HTERT RPE-1 (cell line): Measurements from ENCODE around the gene NXT1.

Experiments
- in situ Hi-C: fragments of 300-500 bp; cut with MboI; formaldehyde crosslinking; loops from 4 replicates; pipeline ENCODE4 v1.14.3; 2020; ENCODE audit warnings: low sequenced_read_pairs

The NXT1 gene

GRCh38 chr20:23358923-23359593 lies 8.5 kb downstream of the NXT1 start:
- in situ Hi-C loops: no loop called here

DNA sequence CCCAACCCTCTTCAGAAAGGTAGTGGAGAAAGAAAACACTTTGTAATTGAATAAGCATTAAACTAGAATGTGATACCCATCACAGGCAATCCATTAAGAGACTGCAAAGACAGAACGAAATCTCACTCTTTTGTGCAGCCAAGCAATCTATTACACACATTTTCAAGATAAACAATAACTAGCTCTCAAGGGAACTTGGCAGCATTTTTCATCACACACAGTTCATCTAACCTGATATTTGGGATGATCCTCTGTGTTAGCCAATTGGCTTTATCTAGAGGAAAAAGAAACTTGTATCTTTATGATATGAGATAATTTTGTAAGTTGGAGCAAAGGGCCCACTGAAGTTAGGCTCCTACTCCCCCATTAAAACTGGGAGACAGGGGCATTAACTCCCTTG lies 9.9 kb downstream of the NXT1 start:
- in situ Hi-C loops: no loop called here

DNA sequence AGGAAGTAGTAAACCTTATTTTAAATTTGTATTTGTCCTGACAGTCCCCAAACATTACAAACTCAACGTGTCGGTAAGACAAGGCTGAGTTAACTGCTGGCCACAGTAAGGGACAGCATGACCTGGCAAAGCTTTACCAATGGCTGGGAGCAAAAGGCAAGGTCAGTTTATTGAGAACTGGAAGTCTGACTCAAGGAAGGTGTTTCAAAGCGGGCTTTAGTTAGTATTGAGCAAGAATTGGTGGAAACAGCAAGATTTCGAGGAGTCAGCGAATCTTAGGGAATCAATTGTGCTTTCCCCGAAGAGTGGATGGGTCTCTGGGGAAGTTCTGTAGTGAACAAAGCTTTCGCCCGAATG lies 10.5 kb downstream of the NXT1 start:
- in situ Hi-C loops: no loop called here

DNA sequence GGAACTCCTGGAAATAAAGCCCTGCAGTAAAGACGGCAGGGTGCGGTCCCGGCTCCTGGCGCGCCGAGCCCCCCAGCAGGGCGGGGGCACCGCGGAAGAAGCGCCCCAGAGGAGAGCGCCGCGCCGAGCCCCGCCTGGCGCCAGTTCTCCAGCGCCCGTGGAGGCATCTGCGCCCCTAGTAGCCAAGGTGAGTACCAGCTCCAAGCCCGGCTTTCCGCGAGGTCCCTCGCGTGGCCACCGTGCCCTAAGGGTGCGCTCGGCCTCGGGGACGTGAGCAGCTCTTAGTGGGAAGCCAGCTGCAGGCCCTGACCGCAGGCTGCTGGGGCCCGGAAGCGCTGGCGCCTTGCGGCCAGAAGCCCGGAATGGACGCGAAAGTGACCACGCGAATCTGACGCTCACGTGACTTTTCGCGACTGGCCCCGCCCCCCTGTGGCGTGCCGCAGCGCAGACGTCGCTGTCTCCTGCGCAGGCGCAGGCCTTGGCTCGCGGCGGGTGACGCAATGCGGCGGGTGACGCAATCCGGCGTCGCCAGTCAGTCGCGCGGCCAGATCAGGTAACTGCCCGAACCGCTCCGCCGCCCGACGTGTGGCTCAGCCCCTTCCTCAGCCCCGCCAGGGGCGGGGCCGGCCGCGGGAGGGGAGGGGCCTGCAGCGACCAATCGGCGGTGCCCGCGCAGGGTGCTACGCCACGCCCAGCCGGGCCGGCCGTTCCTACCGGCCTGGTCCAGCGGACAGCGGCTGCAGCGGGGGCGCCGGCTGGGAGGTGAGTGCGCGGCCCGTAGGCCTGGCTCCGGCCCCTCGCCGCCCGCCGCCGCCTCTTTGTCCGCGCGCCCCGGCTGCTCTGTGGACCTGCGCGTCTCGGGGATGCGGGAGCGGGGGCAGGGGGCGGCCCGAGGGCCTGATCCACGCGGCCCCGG lies 11.1 kb downstream of the NXT1 start, which contains the start of gene GZF1:
Gene GZF1 (plus strand): TSS at position 707 of the 916 bp plus-strand sequence. CDS start 2,202 bp downstream, outside the sequence.
- in situ Hi-C loops: no loop called here

DNA sequence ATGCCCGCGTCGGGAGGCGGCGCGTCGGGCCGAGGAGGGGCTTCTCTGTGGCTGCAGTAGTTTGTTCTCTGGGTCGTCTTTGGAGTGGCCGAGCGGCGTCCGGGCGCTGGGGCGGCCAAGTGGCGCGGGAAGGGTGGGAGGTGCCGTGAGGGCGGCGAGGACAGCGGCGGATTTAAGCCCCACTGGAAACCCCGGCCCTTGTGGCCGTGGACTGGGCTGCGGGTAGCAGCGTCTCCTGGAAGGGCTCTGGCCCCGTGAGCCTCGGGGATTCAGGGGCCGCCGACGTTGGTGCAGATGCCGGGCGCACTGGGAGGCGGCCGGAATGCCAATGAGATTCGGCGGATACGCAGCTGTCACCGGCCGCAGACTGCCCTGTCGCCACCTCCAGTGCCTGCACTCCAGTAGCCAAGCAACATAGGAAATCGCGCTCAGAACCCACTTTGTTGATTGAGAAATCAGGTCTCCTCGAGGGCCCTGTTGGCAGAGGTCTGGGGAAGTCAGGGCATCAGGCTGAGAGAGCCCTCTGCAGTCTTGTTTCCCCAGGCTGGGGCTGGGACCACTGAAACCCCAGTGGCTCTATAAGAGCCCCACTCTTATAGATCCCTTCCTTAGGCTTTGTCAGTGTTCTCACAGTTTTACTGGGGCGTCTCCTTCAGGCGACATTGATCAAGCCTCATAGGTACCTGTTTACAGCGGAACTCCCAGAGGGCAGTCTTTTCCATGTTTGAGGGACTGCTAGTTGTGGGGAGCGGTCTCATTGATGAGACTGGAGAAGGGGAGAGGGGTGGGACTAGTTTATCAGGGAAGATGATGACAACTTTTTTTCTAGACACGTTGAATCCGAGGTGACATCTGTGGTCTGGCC lies 12.0 kb downstream of the NXT1 start:
- in situ Hi-C loops: no loop called here

GRCh38 chr20:23363257-23363649 lies 12.7 kb downstream of the NXT1 start:
- in situ Hi-C loops: no loop called here

DNA sequence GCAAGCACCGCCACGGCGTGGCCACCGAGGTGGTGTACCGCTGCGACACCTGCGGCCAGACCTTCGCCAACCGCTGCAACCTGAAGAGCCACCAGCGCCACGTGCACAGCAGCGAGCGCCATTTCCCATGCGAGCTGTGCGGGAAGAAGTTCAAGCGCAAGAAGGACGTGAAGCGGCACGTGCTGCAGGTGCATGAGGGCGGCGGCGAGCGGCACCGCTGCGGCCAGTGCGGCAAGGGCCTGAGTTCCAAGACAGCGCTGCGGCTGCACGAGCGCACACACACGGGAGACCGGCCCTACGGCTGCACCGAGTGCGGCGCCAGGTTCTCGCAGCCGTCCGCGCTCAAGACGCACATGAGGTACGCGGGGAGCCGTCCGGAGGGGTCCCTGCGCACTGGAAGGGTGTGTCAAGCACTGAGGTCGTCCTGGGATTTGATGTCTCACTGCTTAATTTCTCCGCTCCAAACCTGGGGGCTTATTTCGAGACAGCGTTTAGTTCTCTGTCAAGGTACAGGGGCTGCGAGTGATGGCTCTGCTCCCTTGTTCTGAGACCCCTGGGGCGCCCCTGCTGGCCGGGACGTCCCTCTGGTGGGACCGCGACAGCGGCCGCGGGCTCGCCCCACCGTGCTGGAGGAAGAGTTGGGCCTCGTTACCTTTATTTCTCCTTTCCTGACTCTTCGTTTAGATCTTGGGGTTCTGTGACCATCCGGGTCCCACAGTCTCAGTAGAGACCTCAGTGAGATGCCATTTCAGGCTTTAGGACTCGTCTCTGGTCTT lies 15.0 kb downstream of the NXT1 start:
- in situ Hi-C loops: no loop called here

- in situ Hi-C loops: no loop called here
Measured at GRCh38 chr20:23366384-23366783, 15.8 kb downstream of the NXT1 start.

GRCh38 chr20:23367770-23368169 lies 17.2 kb downstream of the NXT1 start:
- in situ Hi-C loops: no loop called here

DNA sequence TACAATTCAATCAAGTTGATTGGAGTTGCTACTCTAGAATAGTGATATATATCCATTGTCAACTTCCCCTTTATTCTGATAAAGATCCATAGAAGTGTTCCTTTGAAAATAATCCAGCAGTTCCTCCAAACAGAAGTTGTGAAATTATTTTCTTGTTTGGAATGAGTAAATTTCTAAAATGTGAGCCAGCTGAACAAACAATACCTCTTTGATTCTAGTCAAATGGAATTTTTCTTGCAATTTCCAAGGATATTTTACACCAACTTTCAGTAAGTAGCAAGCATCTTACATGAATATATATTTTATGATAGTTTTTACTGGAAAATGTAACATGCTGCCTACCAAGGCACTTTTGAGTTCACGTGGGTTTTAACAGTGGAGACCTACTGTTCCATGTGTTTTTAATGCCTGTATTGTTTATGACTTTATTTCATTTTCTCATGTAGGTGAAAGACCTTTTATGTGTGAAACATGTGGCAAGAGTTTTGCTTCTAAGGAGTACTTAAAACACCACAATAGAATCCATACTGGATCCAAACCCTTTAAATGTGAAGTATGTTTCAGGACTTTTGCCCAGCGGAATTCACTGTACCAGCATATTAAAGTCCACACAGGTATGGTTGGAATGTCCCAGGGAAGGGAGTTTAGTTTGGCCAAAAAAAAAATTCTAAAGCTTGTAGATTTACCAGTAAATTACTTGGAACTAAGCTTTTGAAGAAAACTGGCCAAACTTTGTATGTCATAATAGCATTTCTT lies 17.9 kb downstream of the NXT1 start:
- in situ Hi-C loops: no loop called here

DNA sequence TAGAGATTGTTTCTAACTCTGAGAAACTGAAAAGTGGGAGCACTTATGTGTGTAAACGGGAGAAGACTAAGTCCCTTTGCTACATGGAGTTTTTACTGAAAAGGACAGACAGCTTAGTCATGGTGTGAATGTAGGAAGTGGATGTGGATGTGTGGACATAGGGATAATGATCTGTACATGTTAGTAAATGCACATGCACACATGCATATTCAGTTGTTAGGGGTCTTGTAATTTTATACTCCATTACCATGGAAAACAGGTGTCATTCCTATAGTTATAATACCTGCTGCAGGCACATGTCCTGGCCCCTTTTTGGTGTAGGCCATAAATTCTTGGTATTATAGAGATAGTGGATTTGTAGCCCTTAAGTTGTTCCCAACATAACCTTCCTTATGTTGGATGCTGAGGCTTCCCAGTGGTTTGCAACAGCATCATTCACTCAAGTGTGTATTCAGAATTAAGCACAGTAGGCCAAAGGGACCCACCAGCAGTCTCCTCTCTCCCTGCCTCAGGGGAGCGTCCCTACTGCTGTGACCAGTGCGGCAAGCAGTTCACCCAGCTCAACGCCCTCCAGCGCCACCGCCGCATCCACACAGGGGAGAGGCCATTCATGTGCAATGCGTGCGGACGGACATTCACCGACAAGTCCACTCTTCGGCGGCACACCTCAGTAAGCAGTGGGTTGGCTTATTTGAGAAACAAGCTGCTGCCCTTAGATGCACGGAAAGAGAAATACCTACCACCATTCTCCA lies 18.7 kb downstream of the NXT1 start:
- in situ Hi-C loops: no loop called here

DNA sequence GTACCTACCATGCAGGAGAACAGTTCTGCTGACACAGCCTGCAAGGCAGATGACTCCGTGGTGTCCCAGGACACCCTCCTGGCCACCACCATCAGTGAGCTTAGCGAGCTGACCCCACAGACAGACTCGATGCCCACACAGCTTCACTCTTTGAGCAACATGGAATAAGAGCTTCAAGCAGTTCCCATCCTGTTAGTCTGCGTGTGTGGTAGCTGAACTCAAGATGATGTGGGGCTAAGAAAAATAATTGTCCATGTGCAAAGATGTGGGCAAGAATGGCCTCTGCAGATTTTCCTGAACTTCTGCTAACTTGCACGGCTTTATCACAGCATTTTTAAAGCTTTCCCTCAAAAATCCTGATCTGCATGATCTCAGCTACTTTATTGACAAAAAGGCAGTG lies 19.7 kb downstream of the NXT1 start:
- in situ Hi-C loops: no loop called here

DNA sequence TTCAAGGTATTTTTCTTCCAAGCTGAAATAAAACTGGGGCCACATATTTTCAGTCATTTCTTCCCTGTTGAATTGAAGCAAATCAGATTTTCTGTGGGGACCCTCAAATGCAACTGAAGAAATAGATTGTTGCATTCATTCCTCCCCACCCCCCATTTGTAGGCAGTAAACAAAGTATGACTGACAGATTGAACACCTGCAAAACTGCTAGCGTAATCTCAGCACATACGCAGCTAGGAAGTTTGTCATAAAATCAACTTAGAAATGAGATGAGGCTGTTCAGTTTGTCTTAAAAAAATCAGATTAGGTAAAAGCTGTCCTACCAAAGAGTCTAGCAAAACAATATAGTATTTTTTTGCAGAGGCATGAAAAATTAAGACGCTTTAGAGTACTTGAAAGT lies 20.3 kb downstream of the NXT1 start:
- in situ Hi-C loops: no loop called here

DNA sequence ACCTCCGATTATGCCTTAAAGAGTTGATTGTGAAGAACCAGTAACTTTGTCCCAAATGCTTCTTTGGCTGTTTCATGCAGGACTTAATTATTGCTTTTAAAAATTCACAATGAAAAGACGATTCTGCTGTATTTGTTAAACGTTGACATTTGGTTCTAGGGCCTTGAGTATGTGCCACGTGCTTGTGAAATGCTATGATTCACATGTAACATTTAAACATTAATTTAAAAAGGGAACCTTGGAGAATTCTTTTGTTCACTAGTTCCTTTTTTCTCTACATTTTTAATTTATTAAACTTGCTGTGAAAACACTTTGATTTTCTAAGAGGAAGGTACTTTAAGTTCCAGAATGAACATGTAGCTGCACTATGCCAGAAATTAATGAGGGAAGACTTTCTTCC lies 20.9 kb downstream of the NXT1 start:
- in situ Hi-C loops: no loop called here

- in situ Hi-C loops: no loop called here
Measured at GRCh38 chr20:23374441-23374840, 23.9 kb downstream of the NXT1 start.

DNA sequence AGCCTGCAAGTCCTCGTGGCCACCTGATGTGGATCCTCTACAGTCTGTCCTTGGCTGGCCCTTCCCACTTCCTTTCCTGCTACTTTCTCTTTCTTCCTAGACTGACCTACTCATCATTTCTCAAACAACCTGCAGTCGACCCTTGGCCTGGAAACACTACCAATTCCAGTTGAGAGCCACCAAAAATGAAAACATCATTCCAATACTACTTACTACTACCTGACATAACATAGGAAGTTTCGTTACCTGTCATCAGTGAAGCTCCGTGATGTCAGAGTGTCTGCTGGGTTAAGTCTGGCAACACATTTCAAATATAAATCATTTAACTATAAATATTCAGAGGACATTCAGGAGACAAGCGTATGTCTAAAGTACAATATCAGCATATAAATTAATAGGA lies 25.2 kb downstream of the NXT1 start:
- in situ Hi-C loops: no loop called here

GRCh38 chr20:23379772-23380171 lies 29.2 kb downstream of the NXT1 start:
- in situ Hi-C loops: no loop called here

- in situ Hi-C loops: no loop called here
Measured at GRCh38 chr20:23381876-23382275, 31.3 kb downstream of the NXT1 start.
